GM12878 (cell line): Measurements from ENCODE around the gene RERE.

Experiments used
- EP300 ChIP-seq, 2 experiments: fragments of 150-350 bp in 1 of 2; IDR thresholded peaks; 2 replicates each; pipeline ENCODE4 v1.6.1; 2011 to 2012; ENCODE audit warnings: low read depth in 2 of 2, low read length in 2 of 2, borderline replicate concordance in 1 of 2, improper control_type of control experiment in 1 of 2, inconsistent platforms in 1 of 2; ENCODE audit not compliant: control insufficient read depth in 1 of 2
- FOXK2 ChIP-seq: fragments of 450-650 bp; IDR thresholded peaks from 2 replicates; pipeline ENCODE4 v1.6.1; 2017; ENCODE audit warnings: mild to moderate bottlenecking, moderate library complexity
- KDM1A ChIP-seq: fragments of 200-600 bp; sonication (generic); IDR thresholded peaks from 2 replicates; pipeline ENCODE4 v1.6.1; 2016; ENCODE audit warnings: borderline replicate concordance
- NR2C2 ChIP-seq: IDR thresholded peaks from 2 replicates; pipeline ENCODE4 v1.6.1; 2011; ENCODE audit warnings: borderline replicate concordance, low read depth; ENCODE audit not compliant: control insufficient read depth, insufficient read length
- POLR2AphosphoS5 ChIP-seq: IDR thresholded peaks from 2 replicates; pipeline ENCODE4 v1.6.1; 2011; ENCODE audit warnings: mild to moderate bottlenecking, low read length, inconsistent platforms
- SIN3A ChIP-seq: IDR thresholded peaks from 2 replicates; pipeline ENCODE4 v1.6.1; 2012; ENCODE audit warnings: low read depth, low read length, improper control_type of control experiment
- SP1 ChIP-seq: IDR thresholded peaks from one replicate; pipeline ENCODE4 v1.6.1; 2011; ENCODE audit warnings: low read depth, low read length
- ZBTB40 ChIP-seq: fragments of 450-650 bp; IDR thresholded peaks from 2 replicates; pipeline ENCODE4 v1.6.1; 2016; ENCODE audit warnings: mild to moderate bottlenecking, moderate library complexity, borderline replicate concordance
- ZNF274 ChIP-seq: IDR thresholded peaks from one replicate; pipeline ENCODE4 v1.8.0; 2011; ENCODE audit not compliant: insufficient read length, insufficient read depth
- TF ChIP-seq, protein P1 (sequence below), 3 experiments: IDR thresholded peaks in 2 of 3; conservative IDR thresholded peaks in 1 of 3; 2 replicates each; pipeline ENCODE4 v1.5.1; 2011; ENCODE audit warnings: low read depth in 3 of 3, low read length in 3 of 3, mild to moderate bottlenecking in 3 of 3, control low read depth in 2 of 3, moderate library complexity in 2 of 3, inconsistent platforms in 1 of 3, mixed read lengths in 1 of 3; ENCODE audit not compliant: control insufficient read depth in 2 of 3, insufficient read depth in 1 of 3; ENCODE audit errors: extremely low read depth in 1 of 3
- TF ChIP-seq, protein P2 (sequence below): IDR thresholded peaks from 2 replicates; pipeline ENCODE4 v1.6.1; 2011; ENCODE audit warnings: low read depth, low read length, improper control_type of control experiment, borderline replicate concordance

- TF ChIP-seq KDM1A (no peak), NR2C2 (no peak), EP300 (IDR thresholded peaks at IDR 0.05; ENCODE audit: borderline replicate concordance in 1 of 2, control insufficient read depth in 1 of 2, low read depth in 2 of 2, low read length in 2 of 2) (no peak), POLR2AphosphoS5 (no peak), FOXK2 (no peak), SIN3A (no peak), ZBTB40 (no peak), ZNF274 (no peak), SP1 (no peak)
- TF ChIP-seq, protein P1, sequence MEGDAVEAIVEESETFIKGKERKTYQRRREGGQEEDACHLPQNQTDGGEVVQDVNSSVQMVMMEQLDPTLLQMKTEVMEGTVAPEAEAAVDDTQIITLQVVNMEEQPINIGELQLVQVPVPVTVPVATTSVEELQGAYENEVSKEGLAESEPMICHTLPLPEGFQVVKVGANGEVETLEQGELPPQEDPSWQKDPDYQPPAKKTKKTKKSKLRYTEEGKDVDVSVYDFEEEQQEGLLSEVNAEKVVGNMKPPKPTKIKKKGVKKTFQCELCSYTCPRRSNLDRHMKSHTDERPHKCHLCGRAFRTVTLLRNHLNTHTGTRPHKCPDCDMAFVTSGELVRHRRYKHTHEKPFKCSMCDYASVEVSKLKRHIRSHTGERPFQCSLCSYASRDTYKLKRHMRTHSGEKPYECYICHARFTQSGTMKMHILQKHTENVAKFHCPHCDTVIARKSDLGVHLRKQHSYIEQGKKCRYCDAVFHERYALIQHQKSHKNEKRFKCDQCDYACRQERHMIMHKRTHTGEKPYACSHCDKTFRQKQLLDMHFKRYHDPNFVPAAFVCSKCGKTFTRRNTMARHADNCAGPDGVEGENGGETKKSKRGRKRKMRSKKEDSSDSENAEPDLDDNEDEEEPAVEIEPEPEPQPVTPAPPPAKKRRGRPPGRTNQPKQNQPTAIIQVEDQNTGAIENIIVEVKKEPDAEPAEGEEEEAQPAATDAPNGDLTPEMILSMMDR (IDR thresholded peaks at IDR 0.05 in 2 of 3, conservative IDR thresholded peaks at IDR 0.05 in 1 of 3; ENCODE audit: control insufficient read depth in 2 of 3, extremely low read depth in 1 of 3, insufficient read depth in 1 of 3, low read depth in 3 of 3, low read length in 3 of 3): no peak
- TF ChIP-seq, protein P2, sequence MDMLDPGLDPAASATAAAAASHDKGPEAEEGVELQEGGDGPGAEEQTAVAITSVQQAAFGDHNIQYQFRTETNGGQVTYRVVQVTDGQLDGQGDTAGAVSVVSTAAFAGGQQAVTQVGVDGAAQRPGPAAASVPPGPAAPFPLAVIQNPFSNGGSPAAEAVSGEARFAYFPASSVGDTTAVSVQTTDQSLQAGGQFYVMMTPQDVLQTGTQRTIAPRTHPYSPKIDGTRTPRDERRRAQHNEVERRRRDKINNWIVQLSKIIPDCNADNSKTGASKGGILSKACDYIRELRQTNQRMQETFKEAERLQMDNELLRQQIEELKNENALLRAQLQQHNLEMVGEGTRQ: no peak
Measured at GRCh38 chr1:8698937-8699447, 118.4 kb downstream of the RERE start.
